ENCODE data around the gene TENM4. TPM values are rescaled to one million over a fixed set of nuclear protein-coding genes. Genes with fewer than 3 reads are reported as not detected.

The TENM4 gene
- total RNA-seq, 2 donors from 2014 or later = 2.5 to 4.4 TPM

DNA sequence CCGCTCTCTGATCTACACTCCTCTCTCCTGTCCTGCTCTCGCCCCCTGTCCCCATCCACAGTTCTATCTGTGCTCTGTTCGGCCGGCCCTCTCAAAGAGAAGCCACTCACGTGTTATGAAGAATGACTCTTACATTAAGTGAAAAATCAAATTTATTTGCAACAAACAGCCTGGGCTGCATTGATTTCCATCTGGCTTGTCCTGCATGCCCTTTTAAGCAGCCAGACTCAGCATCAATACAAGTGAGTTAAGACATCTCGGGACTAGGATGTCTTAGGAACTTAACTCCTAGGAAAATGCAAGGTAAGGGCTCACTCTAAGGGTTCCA lies 373.5 kb downstream of the TENM4 start:
- DNase-seq (no peak), ATAC-seq (no peak)
- intact Hi-C loops (cut with DNase I) = no loop called here

DNA sequence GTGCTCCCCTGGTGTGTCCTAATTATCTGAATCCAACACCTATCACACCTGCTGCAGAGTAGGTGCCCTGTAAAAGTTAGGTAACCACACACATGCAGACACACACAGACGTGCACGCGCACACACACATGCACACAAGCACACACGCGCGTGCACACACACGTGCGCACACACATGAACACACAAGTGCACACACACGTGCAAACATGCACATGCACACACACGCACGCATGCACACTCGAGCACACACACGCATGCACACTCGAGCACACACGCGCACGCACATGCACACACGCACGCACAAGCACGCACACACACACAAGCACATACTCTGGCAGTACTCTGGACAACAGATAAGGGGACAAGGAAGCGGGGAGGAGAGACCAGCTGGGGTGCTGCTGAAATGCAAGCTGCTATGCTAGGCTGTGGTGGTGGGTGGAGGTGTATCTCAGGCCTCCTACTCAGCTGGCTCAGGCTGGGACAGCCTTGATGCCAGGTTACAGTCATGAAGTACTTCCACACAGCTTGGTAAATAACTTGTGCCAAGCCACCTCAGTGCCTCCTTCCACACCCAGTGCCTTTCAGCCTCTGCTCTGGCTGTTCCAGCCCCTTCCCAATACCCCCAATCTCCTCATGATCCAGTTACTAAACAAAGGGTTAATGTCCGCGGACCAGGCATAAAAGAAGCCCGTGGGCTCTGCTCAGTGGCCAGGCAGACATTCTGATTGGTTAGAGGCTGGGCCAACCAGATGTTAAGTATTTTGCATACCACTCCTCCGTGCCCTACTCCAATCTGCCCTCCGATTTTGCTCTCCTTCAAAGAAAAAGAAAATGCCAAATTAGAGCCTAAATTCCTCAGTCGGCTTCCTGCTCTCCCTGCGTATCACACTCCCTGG lies 374.1 kb downstream of the TENM4 start:
- peak in 1 of 2 donors; percentile 67 for ATAC-seq
- intact Hi-C loops (cut with DNase I) = no loop called here
- DNase-seq = no peak

DNA sequence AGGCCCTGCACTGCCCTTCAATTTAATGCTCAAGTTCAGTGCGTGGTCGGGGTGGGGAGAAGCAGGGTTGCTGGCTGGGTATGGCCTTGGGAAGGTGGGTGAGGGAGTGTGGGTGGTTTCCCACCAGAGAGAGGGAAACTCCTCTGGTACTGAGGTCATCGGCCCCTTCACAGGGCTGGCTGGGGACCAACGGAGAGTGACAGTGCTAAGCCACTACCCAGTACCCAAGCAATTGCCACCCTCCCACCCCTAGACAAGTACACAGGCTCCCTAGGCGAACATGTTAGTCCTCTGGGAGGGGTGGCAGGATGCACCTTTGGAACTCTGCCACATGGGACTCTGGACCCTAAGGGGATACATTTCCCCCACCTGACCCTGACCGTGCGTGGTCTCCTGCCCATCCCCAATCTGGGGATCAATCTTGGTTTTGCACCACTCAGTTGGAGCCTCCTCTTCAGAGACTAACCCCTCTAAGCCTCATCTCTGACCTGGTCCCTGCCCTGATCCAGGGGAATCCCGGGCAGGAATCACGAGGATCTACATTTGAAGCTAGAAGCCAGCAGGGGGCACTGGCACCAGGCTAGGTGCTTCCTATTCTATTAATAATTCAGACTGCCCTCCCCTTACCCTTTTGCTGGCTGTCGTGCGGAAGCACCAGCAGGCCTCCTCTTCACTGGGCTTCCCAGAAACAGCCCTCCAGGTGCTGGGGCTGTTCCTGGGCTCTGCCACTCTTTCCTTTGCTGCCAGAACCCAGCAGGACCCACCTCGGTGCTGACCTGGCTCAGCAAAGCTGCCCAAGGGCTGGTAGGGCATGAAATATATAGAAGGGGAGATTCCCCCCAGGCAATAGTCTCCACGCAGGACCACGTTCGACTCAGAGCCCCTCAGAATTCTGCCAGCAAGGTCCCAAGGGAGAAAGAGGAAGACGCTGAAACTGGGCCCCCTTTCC lies 377.7 kb downstream of the TENM4 start:
- ATAC-seq = peak in 1 of 2 donors; percentile 35
- intact Hi-C loops (cut with DNase I) = no loop called here
- no peak for DNase-seq

DNA sequence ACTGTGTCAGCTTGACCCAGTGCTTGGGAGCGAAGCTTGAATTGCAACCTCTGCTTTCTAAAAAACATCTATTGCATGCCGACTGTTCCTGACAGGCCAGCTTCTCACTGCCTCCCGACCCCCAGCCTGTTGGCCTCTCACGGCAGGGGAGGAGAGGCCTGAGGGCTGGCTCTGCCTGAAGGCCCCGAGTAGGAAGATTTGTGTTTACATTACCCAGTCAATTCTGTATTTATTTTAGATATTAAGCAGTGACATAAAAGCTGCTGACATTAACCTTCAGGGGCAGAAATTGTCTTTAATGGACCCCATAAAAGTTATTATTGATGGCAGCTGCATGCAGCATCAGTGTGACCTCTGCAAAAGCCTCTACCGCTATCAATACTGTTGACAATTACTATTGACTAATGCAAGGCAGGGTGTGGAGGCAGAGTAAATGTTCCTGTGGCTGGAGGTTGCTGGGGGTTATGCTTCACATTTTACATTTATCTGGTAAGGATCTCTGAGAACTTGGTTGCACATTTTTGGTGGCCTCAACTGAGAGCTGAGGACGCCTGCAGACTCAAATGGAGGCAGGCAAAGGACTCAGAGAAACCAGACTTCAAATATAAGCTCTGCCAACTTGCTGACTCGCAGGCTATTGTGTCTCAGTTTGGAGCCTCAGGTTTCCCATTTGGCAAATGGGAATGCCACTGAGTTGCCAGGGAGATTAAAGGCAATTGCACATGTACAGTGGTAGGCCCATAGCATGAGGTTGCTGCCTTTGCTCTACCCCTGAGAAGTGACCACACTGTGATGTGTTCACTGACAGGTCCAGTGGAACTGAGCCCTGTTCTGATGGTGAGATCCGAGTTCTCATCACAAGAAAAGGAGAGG lies 380.5 kb downstream of the TENM4 start:
- no peak for ATAC-seq
- no peak for DNase-seq
- intact Hi-C loops (cut with DNase I) = no loop called here

DNA sequence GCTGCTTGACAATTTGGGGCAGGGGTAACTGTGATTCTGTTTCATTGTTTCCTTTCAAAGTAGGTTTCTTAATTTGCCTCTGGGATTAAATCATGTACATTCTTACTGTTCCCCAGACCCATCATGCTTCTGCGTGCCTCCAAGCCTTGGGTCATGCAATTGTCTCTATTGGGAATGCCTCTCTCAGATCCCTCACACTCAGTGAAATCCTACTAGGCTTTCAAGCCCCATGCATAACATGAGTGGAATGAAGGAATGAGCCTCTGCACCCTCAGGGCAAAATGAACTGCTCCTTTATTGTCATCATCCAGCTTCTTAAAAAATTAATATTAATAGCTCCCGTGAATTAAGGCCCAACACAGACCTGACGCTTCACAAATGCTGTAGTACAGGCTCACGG lies 381.7 kb downstream of the TENM4 start:
- DNase-seq (no peak), ATAC-seq (no peak)
- intact Hi-C loops (cut with DNase I) = no loop called here

DNA sequence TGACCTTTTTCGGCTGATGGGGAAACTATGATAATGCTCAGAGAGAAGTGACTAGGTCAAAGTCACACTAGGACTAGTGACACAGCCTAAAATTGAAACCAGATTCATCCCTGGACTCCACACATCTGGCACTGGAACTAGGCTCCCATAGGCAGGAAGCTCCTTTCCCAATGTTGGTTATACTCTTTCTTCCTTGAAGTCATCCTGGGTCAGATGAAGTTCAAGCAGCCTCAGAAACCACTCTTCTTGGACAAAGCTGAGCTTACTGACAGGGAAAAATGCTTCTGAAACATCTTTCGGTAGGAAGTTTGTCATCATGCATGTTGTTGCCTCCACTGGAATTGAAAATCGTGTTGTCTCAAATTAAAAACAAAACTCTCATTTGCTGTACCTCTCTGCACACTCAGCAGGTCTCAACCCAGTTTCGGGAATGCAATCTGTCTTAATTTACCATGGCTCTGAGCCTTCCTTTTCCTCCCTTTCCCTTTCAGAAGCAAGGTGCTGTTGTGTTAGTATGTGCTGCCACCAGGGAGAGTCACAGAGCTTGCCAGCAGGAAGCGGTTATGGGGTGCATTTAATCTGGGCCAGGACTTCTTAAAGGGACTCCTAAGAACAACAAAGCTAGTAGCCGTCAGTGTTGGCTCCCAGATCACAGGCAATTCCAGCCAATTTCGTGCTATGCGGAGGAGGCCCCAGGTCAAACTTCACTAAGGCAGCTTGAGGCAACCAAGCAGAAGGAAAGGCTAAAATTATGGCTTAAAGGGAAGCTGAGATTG lies 384.8 kb downstream of the TENM4 start:
- intact Hi-C loops (cut with DNase I) = no loop called here
- peak; percentile 30 to 65 for ATAC-seq

DNA sequence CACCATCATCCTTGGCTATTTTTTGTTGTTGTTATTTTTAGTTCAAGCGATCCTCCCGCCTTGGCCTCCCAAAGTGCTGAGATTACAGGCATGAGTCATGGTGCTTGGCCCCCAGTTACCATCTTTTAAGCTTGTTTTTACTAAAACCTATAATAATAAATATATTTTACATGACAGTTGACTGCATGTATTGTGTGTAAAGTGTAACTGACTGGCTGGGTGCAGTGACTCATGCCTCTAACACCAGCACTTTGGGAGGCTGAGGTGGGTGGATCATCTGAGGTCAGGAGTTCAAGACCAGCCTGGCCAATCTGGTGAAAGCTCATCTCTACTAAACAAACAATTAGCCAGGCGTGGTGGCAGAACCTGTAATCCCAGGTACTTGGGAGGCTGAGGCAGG lies 386.2 kb downstream of the TENM4 start:
- DNase-seq = no peak
- intact Hi-C loops (cut with DNase I) = no loop called here
- ATAC-seq = no peak

More for the DNA sequence above, 384.8 kb downstream of the TENM4 start:
- DNase-seq = no peak

DNA sequence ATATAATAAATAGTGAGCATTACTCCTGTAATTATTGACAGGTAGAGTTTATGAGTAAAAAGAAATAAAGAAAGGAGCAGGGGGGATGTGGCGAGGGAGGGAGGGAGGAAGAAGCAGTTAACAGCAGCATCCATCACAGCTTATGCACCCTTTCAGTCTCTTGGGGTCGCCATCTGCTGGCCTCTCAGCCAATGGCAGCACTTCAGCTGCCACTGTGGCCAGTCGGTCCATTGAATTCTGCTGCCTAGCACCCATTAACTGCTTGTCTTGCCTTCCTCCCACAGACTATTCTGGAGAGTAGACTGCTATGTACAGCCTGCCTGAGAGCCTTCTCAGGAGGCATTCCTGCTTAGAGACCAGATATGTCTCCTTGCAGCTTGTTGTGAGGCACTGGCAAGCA lies 388.3 kb downstream of the TENM4 start:
- intact Hi-C loops (cut with DNase I) = no loop called here
- no peak for ATAC-seq
- no peak for DNase-seq

DNA sequence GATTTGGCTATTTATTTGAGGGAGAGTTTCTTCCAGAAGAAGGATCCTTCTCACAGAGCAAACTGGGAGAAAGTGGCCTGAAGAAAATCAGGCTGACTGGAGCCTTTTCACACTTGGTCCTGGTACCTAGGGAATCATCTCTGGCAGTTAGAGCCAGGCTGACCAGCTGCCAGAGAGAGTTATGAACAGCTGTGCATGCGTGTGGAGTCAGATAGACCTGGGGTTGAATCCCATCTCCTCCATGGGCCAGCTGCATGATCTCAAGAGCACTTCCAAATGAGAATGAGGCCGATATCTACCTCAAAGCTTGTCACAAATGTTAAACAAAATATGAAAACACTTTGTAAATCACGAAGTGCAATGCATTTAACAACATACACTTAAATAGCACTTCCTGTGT lies 390.0 kb downstream of the TENM4 start:
- intact Hi-C loops (cut with DNase I) = no loop called here
- peak; percentile 53 to 76 for ATAC-seq

DNA sequence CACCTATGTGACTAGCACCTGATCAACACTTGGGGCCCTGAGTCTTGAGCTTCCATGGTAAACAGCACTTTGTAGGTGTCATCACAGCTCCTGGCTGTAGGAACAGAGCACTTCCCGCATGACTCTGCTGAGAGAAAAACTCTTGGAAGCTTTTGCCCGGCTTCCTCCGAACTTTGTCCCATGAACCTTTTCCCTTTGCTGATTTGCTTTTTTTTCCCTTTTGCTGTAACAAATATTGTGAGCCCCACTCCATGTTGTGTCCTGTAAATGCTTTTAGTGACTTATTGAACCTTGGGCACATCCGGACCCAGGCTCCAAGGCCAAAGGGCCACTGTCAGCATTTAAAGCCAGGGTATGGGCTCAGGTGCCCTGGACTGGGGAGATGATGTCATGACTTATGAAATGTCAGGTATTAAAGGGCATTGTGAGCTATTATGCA lies 391.1 kb downstream of the TENM4 start:
- ATAC-seq (peak in 1 of 2 donors; percentile 15), DNase-seq (no peak)
- intact Hi-C loops (cut with DNase I) = no loop called here

More for the DNA sequence above, 390.0 kb downstream of the TENM4 start:
- DNase-seq = no peak

DNA sequence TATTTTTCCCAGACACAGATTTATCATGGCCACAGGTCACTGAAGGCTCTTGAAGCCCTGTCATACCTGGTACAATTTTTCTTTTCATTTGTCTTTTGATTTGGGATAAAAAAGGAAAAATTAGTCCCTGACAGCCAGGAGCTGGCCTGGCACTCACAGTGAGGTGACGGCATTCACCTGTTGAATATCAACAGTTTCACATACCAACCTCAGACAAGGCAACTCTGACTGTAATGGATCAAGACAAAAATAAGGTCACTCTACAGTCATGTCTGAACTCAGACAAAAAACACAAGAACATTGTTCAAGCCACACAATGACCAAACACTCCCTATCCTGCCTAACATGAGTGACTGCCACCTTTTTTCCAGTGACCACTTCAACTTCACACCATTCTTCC lies 392.9 kb downstream of the TENM4 start:
- intact Hi-C loops (cut with DNase I) = no loop called here
- DNase-seq = no peak
- no peak for ATAC-seq

DNA sequence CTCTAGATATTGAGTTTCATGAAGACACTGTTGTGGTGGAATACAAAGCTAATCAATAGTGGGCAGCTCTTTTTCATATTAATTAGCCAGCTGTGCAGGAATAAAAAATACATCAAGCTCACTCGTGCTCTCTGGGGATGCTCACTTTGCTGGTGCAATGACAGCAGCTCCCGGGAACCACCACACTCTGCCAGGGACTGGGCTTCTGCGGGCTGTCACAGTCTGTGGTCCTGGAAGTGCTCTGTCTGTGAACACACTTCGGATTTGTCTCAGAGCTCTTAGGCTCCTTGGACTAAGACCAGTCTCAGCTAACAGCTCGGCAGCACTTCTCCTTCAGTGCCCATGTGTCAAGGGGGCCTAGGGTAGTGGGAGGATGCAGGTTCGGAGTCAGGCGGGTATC lies 393.5 kb downstream of the TENM4 start:
- ATAC-seq = no peak
- intact Hi-C loops (cut with DNase I) = no loop called here
- DNase-seq = no peak

DNA sequence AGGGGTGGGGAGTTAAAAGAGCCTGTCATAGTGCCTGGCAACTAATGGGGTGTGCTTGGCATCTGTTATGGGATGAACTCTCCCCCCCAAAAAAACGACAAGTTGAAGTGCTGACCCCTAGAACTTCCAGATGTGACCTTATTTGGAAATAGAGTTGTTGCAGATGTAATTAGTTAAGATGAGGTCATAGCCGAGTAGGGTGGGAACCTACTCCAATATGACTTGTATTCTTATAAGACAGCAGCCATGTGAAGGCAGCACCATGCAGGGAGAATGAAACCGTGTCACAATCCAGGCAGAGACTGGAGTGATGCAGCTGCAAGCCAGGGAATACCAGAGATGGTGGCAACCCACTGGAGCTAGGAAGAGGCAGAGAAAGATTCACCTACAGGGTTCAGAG lies 394.5 kb downstream of the TENM4 start:
- intact Hi-C loops (cut with DNase I) = no loop called here
- ATAC-seq (no peak), DNase-seq (no peak)

DNA sequence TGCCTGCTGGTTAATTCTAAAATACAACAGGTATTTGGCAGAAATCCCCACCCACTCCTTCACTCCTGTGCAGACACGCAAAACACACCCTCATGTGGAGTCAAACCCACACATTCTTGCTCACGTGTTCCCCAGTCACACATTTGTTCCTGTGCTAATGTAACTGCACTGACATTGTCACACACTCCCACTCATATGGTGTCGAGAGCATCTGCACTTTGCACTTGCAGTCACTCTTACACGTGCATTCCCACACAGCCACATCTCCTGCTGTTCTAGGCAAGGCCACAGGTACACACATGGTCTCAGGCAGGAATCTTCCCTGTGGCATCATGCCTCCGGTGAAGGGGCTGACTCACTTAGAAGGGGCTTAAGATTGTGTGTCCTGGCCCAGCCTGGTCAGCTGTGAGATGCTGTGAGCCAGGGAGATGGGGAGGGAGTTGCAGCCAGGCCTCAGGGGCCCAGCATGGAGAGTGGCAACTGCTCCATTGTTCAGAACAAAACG lies 395.0 kb downstream of the TENM4 start:
- DNase-seq (no peak), ATAC-seq (no peak)
- intact Hi-C loops (cut with DNase I) = no loop called here

DNA sequence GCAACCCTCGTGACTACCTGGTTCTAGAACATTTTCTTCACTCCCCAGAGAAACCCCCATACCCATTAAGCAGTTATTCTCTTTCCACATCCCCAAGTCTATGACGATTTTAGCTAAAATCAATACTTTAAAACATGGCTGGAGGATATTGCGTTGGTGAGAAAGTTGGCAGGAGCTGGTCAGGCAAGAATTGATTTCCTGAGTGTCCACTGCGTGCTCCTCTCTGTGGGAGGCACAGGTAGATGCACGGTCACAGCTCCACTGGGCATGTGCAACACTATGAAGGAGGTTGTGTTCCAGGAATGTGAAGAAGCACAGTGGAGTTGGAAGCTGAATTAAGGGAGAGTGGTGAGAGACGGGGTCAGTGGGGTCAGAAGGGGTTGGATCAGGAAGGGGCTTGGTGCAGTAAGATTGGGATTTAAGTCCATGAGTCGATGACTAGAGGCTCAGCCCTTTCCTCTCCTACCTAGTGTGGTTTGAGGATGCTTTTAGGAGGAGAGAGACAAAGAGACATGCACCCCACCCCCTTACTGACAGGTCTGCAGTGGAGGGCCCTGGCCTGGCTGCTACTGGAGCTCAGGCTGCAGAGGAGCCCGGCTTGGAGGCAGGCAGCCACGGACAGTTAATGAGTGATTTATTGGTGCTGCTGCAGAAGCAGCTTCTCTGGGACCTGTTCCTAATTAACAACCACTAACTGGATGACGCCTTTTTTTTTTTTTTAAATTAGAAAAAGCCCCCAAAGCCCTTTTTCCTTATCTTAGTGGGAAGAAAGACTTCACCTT lies 395.6 kb downstream of the TENM4 start:
- DNase-seq = no peak
- intact Hi-C loops (cut with DNase I) = no loop called here
- no peak for ATAC-seq

DNA sequence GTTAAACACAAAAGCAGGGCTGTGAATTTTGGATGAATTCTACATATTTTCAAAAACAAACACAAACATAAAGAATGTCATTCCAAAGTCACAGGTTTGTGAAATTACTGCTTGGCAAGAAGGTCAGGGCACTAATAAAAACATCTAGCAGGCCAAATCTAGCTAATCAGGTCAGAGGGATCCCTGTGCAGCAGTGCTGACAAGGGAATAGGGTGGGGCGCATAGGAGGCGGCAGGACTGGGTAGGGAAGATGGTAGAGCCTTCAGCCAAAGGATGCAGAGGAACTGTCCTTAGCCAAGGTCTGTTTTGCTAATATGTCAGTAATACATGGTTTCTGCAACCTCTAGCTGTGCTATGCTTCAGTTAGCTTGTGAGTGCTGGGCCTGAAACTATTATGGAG lies 396.6 kb downstream of the TENM4 start:
- ATAC-seq (no peak), DNase-seq (no peak)
- intact Hi-C loops (cut with DNase I) = no loop called here

DNA sequence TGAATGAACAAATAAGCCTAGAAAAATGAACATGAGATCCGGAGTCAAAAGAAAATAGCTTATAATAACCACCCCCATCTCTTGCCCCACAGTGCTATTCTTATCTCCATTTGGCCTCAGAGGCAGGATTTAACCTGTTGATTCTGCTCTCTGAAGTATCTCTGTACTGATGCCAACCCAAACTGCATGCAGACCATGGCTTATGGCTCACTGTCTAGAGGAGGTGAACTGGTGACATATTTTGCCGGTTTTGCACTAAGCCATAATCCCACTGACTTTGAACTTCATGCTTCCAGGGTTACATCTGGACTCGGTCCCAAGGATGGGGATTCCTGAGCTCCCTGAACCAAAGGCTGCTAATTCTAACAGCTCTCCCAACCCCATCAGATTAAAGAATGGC lies 397.1 kb downstream of the TENM4 start:
- DNase-seq (no peak), ATAC-seq (no peak)
- intact Hi-C loops (cut with DNase I) = no loop called here

DNA sequence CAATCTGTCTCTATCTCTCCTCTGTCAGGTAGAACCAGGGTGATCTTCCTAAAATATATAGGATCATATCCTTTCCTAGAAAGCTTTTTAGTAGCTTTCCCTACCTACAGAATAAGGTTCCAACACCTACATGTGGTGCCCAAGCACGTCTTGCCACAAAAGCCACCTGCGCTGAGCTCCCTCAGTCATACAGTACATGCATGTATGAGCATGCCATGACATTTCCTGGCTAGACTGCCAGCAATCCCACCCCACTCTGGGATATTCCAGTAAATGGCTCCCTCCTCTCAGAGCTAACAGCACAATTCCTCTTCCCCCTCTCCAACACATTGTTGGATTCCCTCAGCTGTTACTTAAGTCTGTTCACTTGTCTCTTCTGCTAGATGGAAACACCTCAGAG lies 398.0 kb downstream of the TENM4 start:
- ATAC-seq (no peak), DNase-seq (no peak)
- intact Hi-C loops (cut with DNase I) = no loop called here
